A549 (cell line): Measurements from ENCODE around the gene MYMK.

Source experiments
- CHD2 ChIP-seq: fragments of 150-350 bp; IDR thresholded peaks from 2 replicates; pipeline ENCODE4 v1.6.1; 2014; ENCODE audit warnings: low read length; ENCODE audit not compliant: partially characterized antibody
- ESRRA ChIP-seq: fragments of 150-350 bp; IDR thresholded peaks from 2 replicates; pipeline ENCODE4 v1.6.1; 2014; ENCODE audit warnings: mild to moderate bottlenecking, low read length, borderline replicate concordance
- FOXS1 ChIP-seq: fragments of 250-450 bp; sonication (Bioruptor Pico); IDR thresholded peaks from 2 replicates; pipeline ENCODE4 v1.5.0; 2020; ENCODE audit warnings: mild to moderate bottlenecking, moderate library complexity
- JUN ChIP-seq, 2 experiments: fragments of >200 bp; sonication (Bioruptor Twin); formaldehyde crosslinking; IDR thresholded peaks; 2 replicates in 1 of 2; 3 replicates in 1 of 2; pipeline ENCODE4 v1.6.1; 2016 to 2017
- MAFK ChIP-seq: fragments of 450-650 bp; IDR thresholded peaks from 2 replicates; pipeline ENCODE4 v1.6.1; 2014; ENCODE audit not compliant: partially characterized antibody
- MAZ ChIP-seq: fragments of 150-350 bp; IDR thresholded peaks from 2 replicates; pipeline ENCODE4 v1.6.1; 2014; ENCODE audit warnings: antibody characterized with exemption, low read depth, low read length, borderline replicate concordance
- NFE2L2 ChIP-seq: fragments of 150-350 bp; conservative IDR thresholded peaks from 2 replicates; pipeline ENCODE4 v1.6.1; 2014; ENCODE audit warnings: low read length
- POLR2A ChIP-seq: IDR thresholded peaks from 2 replicates; pipeline ENCODE4 v1.6.1; 2012; ENCODE audit warnings: mild to moderate bottlenecking, low read length
- ZFP36 ChIP-seq: fragments of 450-650 bp; IDR thresholded peaks from 2 replicates; pipeline ENCODE4 v1.6.1; 2014; ENCODE audit warnings: borderline replicate concordance; ENCODE audit not compliant: partially characterized antibody
- ZNF302 ChIP-seq: fragments of 250-450 bp; sonication (Bioruptor Pico); IDR thresholded peaks from 2 replicates; pipeline ENCODE4 v1.9.0; 2021; ENCODE audit warnings: inconsistent platforms, mild to moderate bottlenecking, moderate library complexity
- TF ChIP-seq, protein P1 (sequence below): IDR thresholded peaks from 2 replicates; pipeline ENCODE4 v1.6.1; 2012
- TF ChIP-seq, protein P2 (sequence below): fragments of >200 bp; sonication (Bioruptor Twin); formaldehyde crosslinking; IDR thresholded peaks from 3 replicates; pipeline ENCODE4 v1.5.1; 2016
- TF ChIP-seq, protein P3 (sequence below): fragments of 200-600 bp; sonication (generic); IDR thresholded peaks from 2 replicates; pipeline ENCODE4 v1.6.1; 2016; ENCODE audit warnings: antibody characterized with exemption, mild to moderate bottlenecking, moderate library complexity
- TF ChIP-seq, protein P4 (sequence below): fragments of 450-650 bp; IDR thresholded peaks from 2 replicates; pipeline ENCODE4 v1.6.1; 2014; ENCODE audit warnings: antibody characterized with exemption

DNA sequence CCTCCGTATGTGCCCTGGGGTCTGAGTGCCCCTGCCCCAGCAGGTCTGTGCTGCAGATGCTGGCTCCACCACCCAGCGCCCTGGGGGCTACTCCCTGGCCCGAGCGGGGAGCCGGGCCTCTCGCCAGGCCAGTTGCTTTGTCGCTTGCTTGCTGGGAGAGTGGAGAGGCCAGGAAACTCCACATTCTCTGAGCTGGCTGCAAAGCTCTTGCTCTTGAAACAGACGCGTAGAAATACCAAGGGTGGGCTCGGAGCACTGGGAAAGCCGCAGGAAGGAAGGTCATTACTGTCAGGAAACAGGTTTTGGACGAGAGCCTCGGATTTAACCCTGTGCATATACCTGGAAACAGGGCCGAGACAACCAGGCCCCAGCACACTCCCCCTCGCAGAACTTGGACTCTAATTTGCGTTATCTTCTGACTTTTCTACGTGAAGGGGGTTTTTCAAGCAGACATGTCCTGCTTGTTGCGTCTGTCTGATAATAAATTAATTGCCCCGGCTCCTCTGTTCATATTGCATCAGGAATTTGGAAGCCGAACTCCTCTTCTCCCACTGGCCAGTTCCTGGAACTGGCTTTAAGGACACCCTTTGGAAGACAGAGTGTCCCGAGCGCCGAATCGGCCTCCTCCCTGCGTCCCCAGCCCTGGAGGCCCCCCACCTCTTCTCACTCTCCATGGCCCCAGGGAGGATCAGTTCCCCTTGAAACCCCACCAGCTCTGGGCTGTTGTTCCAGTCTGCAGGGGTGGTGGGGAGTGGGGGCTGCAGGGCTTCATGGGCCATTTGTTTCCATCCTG, 20.9 kb upstream of the MYMK start:
- TF ChIP-seq, protein P1, sequence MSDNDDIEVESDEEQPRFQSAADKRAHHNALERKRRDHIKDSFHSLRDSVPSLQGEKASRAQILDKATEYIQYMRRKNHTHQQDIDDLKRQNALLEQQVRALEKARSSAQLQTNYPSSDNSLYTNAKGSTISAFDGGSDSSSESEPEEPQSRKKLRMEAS: no peak
- TF ChIP-seq ZNF302 (CRISPR knock-in tag) (no peak), MAFK (no peak), ZFP36 (no peak), POLR2A (no peak), ESRRA (no peak), FOXS1 (no peak), MAZ (no peak), JUN (IDR thresholded peaks at IDR 0.05) (no peak), NFE2L2 (no peak), CHD2 (no peak)
- TF ChIP-seq, protein P2, sequence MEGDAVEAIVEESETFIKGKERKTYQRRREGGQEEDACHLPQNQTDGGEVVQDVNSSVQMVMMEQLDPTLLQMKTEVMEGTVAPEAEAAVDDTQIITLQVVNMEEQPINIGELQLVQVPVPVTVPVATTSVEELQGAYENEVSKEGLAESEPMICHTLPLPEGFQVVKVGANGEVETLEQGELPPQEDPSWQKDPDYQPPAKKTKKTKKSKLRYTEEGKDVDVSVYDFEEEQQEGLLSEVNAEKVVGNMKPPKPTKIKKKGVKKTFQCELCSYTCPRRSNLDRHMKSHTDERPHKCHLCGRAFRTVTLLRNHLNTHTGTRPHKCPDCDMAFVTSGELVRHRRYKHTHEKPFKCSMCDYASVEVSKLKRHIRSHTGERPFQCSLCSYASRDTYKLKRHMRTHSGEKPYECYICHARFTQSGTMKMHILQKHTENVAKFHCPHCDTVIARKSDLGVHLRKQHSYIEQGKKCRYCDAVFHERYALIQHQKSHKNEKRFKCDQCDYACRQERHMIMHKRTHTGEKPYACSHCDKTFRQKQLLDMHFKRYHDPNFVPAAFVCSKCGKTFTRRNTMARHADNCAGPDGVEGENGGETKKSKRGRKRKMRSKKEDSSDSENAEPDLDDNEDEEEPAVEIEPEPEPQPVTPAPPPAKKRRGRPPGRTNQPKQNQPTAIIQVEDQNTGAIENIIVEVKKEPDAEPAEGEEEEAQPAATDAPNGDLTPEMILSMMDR: no peak
- TF ChIP-seq, protein P3, sequence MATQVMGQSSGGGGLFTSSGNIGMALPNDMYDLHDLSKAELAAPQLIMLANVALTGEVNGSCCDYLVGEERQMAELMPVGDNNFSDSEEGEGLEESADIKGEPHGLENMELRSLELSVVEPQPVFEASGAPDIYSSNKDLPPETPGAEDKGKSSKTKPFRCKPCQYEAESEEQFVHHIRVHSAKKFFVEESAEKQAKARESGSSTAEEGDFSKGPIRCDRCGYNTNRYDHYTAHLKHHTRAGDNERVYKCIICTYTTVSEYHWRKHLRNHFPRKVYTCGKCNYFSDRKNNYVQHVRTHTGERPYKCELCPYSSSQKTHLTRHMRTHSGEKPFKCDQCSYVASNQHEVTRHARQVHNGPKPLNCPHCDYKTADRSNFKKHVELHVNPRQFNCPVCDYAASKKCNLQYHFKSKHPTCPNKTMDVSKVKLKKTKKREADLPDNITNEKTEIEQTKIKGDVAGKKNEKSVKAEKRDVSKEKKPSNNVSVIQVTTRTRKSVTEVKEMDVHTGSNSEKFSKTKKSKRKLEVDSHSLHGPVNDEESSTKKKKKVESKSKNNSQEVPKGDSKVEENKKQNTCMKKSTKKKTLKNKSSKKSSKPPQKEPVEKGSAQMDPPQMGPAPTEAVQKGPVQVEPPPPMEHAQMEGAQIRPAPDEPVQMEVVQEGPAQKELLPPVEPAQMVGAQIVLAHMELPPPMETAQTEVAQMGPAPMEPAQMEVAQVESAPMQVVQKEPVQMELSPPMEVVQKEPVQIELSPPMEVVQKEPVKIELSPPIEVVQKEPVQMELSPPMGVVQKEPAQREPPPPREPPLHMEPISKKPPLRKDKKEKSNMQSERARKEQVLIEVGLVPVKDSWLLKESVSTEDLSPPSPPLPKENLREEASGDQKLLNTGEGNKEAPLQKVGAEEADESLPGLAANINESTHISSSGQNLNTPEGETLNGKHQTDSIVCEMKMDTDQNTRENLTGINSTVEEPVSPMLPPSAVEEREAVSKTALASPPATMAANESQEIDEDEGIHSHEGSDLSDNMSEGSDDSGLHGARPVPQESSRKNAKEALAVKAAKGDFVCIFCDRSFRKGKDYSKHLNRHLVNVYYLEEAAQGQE: no peak
- TF ChIP-seq, protein P4, sequence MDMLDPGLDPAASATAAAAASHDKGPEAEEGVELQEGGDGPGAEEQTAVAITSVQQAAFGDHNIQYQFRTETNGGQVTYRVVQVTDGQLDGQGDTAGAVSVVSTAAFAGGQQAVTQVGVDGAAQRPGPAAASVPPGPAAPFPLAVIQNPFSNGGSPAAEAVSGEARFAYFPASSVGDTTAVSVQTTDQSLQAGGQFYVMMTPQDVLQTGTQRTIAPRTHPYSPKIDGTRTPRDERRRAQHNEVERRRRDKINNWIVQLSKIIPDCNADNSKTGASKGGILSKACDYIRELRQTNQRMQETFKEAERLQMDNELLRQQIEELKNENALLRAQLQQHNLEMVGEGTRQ: no peak
